GM21390 (cell line): ENCODE measurements around the gene TTC21B.

ENCODE experiments used
- ATAC-seq: cut with Tn5 transposase; IDR thresholded peaks from one replicate; pipeline ENCODE4 v1.9.1; 2021; ENCODE audit not compliant: unreplicated experiment

The TTC21B gene

GRCh38 chr2:165840333-165840958 lies 113.1 kb downstream of the TTC21B start:
- no peak for ATAC-seq

DNA sequence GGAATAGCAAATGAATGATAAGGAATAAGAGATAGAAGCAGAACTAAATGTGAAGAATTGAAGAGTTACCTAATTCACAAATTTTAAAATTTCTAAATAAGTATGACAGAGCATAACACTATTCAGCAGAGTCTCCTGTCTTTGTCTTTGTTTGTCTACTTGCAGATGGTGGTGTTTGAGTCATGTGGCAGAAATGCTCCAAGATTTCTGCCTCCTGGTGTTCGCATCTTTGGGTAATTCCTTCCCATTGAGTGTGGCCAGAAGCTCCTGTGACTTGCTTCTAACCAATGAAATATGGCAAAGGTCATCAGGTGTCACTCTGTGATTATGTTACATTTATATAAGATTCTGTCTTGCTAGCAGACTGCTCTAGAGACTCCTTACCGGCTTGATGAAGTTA lies 114.0 kb downstream of the TTC21B start:
- no peak for ATAC-seq

- no peak for ATAC-seq
Observed at GRCh38 chr2:165837122-165837521, 116.5 kb downstream of the TTC21B start.

GRCh38 chr2:165835363-165835762 lies 118.2 kb downstream of the TTC21B start:
- ATAC-seq = no peak

DNA sequence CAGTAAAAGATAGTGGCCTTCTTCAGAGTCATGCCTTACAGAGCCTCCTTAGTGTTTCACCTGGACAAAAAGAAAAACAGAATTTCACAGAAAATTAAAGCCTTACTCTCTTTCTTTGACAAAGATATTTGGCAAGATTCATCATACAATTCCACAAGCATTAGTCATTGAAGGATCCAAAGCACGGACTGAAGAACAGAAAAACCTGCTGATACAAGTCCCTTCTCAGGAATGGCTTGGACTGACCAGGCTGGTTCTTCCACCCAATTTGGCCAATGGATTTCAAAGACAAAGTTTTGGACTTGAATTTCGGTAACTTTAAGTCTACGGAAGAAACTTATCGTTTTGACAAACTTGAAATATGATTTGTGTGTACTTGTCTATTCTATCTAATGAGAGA lies 120.4 kb downstream of the TTC21B start:
- no peak for ATAC-seq

DNA sequence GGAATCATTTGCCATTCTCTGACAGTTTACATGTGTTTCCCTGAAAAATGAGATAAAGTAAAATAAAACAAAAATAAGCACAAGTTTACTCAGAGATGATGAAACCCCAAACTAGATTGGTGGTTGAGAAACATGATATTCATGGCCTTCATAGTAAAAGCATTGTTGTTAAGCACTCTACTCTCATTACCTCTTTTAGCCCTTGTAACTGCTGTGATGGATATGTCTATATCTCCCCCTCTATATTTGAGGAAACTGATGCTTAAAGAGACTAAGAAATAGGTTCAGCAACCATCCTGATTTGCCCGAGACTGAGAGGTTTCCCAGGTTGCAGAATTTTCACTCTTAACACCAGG lies 125.7 kb downstream of the TTC21B start:
- ATAC-seq = no peak

DNA sequence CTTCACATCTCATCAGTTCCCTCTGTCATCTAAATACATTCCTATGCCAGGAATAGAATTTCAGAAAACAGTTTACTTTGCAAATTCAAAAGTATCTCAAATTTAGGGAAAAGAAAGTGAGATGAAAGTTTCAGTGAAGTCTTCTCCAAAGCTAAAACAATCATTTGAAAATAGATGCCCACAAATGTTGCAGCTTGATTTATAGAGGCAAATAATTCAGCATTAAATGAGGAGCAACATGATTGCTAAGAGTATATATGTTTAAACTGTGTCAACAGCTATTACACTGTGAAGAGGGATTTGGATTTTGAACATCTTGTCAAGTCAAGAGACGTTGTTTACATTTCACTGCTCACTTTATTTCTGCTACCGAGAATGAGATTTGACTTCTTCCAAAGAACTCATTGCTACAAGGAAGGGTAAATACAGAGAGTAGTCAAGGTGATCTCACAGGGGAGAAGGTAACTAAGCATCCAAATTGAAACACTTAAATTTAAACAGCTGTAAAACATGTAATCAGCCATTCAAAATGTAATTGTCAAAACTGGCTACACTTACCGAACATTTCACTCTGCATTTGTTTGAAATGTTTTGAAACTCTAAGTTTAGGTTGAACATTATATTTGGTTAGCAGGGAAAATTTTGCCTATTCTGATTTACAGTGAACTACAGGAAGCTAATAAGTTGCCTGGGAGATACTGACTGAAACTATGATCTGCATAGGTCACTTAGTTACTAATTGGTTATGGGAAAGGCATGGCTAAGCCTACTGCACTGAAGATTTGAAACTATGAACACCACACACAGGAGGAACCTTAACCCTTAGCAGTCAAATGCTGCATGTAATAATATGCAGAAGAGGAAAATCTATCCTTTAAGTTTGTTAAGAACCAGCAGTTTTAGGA lies 126.3 kb downstream of the TTC21B start:
- ATAC-seq = peak; percentile 77

- no peak for ATAC-seq
Observed at GRCh38 chr2:165825041-165825440, 128.5 kb downstream of the TTC21B start.
